ENCODE data around the gene SEMA6D.
A peak's percentile ranks its signal among the peaks of the same experiment; 100 is the strongest.
"Not testable (repeated sequence)": the region's sequence is repeated elsewhere in the genome, so short reads cannot be mapped to it uniquely, and the experiment has no call there.

Gene SEMA6D

DNA sequence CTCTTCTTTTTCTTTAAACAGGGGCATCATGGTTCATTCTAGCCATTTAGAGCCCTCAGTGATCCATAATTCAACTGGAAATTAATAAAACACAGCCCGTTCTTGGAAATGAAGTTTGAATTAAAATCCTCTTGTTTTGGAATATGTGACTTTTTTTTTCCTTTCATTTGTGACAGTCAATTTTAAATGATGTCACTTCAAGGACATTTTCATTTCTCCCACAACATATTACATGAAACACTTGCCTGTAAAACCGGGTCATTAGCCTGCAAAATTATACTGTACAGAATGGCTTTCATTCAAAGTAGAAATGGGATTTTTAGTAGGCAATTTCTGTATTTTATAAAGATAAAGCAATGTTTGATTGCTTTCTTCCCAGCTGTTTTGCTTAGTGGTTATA lies 789 bp upstream of the SEMA6D start:
- no peak for DNase-seq

DNA sequence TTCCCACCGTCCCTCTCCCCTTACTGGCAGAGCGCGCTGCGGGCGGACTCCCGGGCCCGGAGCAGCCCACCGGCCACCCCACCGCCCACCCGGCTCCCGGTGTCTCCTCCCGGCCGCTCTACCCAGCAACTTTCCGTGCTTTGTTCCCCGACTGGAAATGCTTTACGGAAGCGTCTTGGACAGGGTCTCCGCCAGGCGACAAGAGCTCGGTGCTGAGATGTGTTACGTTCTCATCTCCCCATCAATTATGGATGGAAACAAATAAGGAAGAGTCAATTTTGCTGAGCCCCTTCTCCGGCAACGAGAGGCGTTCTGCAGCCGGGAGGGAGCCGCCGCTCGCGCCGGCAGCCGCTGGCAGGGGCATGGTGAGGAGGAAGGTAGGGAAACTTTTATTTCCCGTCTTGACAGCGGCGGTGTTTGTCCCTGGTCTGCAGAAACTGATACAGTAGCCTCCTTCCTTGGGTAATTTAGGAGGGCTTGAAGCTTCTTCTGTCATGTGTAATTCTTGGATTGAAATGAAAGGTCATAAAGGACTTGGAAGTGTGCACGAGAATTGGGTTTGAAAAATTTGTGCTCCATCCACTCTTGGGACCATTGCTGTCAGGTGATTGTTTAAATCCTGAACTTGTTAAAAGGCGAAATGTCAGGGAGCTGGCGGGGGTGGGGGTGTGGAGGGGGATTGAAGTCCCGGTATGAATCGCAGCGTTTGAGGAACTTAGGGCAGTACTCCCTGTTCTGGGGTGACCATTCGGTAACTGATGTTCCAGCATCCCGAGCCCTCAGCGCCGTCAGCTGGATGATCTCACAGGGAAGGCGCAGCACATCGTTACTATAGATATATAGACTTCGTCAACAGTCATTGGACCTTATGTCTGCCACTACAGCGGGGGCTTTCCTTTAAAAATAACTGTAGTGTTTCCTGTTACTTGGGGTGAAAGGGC lies 1.5 kb downstream of the SEMA6D start:
- DNase-seq = peak in 2 of 3 experiments; percentile 50 to 66

DNA sequence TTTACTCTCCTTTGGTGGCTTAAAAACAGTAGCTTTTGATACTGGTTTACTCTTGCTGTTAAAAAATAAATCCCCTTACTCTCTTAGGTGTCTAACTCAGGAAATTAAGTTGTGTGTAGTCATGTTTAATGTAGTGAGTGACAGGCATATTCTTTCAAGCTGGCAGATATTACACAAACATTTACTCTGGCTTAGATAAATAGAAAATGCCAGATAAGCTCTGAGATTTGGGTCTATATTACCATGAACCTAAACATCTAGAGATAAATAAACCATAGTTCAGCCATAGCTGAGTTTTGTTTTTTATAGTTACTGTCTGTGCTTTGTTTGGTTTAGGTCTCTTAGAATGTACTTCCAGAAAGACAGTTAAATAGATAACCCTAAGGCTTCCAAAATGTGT lies 2.4 kb downstream of the SEMA6D start:
- no peak for DNase-seq

DNA sequence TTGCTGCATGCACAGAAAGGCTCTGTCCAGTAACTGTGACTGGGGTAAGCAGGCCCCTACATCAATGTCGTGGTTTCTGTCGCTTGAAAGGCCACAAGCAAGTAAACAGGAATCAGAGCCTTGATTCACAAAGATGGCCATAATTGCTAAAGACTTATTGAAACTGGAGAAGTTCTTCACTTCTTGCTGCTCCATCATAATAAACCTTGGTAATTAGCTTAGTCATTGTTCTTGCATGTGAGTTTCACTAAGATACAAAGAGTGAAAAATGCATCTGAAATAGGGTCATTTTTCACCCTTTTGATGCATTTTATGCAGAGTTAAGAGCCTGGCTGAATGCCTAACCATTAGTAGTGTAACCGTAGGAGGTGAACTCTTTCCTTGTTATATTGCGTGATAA lies 3.2 kb downstream of the SEMA6D start:
- no peak for DNase-seq

DNA sequence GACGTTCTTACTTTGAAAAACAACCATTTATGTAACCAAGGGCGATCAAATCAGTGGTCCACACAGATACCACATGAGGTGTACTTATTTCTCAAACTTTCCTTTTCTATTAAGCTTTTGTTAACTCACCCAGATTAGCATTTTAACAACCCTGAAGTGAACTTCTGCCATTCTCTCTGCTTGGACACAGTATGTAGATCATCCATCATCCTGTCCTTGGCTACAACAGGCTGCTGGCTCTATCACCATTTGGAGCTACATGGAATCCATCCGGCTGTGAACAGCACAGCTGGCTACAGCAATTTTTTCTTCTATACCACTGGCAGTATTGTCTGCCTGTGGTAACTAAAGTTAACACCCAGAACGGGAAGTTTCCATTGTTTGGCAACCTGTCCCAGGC lies 4.4 kb downstream of the SEMA6D start:
- DNase-seq = no peak

DNA sequence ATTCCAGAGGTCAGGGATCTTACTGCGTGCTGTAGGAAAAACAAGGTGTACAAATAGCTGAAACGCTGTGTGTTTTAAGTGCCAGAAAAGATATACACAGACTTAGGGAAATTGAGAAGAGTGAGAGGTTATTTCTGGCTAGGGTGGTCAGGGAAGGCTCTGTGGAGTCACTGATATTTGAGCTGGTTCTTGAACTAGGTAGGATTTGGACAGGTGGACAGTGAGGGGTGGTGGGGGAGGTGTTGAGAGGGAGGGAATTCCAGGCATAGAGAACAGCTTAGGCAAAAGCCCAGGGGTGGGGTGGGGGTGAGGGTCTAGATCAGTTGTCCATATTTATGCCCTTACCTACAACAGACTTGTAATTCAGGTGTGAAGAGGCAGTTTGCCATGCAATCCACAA lies 7.0 kb downstream of the SEMA6D start:
- DNase-seq = no peak

DNA sequence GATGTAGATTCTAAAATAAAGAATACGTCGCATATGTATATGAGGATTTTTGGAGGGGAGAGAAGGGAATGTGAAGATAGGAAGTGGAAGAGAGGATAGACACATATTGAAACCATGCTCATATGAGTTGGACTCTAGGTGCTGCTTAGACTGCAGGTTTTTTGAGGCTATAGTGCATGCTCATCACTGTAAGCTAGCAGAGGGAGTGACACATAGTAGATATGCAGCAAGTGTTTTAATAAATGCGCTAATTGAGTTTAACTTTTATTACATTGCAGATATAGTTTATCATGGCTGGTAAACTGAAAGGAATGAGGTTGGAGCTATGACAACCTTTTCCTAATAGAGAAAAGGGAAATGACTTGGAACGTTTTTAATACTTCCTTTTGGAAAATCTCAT lies 7.7 kb downstream of the SEMA6D start:
- DNase-seq = no peak

DNA sequence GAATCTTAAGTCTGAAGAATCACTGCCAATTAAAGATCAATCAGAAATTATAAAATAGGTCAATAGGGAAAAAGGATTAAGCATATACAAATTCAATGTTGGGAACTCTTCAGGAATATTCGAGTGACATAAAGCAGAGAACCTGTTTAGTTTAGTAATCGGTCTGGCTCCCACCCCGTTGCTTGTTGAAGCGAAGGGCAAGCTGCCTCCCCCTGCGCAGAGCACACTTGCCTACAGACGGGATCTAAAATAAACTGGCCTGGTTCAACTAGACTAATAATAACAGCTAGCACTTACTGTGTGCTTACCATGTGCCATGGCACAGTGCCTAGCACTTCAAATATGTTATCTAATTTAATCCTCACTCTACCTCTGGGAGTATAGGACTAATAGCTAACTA lies 8.6 kb downstream of the SEMA6D start:
- DNase-seq = no peak

DNA sequence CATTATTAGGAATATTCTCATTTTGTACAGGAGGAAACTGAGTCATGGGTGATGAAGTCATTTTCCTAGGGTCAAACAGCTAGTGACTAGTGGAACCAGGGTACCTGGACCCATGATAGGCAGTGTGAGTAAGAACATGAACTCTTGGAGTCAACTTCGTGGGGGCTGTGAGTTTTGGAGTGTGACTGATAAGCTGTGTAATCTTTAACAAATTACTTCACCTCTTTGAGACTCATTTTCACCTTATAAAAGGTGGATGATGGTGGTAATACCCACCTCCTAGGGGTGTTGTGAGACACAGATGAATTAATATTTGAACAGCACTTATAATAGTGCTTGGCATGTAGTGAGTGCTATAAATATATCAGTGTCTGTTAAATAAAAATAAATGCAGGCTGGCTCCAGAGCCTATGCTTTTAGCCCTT lies 9.1 kb downstream of the SEMA6D start:
- peak in 1 of 3 experiments; percentile 6 for DNase-seq

DNA sequence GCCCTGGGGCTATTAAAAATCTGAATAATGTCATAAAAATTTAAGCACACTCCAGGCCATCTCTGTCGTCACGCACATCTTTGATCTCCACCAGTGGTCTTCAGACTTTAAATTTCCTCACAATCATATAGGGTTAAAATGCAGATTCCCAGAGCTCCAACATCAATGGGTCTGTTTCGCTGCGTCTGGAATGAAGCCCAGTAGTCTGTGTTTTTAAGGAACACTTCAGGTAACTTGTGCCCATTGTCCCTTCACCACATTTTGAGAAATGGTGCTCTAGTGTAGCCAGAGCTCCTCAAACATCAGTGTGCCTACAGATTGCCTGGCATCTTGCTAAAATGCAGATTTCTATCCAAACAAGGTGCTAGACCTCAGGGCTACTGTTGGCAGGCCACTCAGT lies 9.8 kb downstream of the SEMA6D start:
- no peak for DNase-seq

DNA sequence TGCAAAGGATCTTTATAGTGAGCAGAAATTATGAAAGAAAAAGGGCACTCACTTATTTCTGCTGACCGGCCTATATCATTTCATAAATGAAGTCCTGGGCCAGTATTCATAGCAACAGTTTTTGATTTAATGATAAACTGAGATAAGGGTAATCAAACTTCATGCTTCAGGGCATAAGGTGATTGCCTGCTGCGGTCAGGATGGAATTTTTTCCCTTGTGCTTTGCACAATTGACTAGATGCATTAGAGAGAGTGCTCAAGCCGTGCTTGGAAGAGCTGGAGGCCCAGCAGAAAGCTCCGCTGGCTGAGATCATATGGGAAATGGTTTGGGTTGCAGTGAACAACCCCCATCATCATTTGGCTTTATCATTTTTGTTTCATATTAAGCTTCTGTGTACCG lies 10.4 kb downstream of the SEMA6D start:
- peak in 1 of 3 experiments; percentile 76 for DNase-seq

DNA sequence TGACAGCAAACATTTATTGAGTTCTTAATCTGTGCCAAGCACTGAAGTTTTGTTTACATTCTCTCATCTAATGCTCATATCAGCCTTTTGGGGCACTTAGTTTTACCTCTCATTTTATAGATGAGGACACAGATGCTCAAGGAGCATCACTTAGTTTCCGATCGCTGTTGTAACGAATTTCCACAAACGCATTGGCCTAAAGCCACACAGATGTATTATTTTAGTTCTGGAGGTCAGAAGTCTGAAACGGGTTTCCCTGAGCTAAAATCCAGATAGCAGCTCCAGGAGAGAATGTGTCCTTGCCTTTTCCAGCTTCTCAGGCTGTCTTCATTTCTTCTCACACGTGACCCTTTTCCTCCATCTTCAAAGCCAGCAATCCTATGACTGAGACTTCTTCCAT lies 11.1 kb downstream of the SEMA6D start:
- no peak for DNase-seq

DNA sequence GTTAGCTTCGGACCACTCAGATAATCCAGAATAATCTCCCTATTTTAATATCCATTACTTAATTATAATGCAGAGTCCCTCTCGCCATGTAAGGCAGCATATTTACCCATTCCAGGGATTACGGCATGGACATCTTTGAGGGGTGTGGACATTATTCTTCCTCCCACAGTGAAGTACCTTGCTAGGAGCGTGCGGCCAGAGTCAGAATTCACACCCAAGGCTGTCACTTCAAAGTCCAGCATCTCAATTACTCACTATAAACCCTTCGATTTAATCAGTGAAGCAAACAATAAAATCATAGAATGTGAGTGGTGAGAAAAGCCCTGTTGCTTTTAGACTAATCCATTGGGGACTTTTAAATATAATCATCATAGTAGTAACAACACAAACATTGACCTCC lies 11.6 kb downstream of the SEMA6D start:
- DNase-seq = no peak

DNA sequence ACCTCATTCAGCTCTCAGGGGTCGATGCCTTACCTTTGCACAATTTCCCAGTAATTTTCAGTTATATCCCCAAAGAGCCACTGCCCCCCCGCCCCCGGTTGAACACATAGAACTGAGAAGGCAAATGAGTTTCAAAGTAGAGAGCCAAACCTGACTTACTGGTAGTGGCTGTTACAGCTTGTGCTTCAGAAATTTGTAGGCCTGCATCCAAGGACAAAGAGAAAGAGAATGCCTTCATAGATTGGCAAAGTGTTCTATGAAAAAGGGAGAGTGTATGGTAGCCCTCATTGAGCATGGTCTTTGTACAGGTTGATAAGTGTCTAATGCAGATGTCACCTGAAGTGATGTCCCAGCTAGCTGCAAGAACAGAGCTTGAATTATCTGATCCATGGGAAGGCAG lies 13.9 kb downstream of the SEMA6D start:
- no peak for DNase-seq

DNA sequence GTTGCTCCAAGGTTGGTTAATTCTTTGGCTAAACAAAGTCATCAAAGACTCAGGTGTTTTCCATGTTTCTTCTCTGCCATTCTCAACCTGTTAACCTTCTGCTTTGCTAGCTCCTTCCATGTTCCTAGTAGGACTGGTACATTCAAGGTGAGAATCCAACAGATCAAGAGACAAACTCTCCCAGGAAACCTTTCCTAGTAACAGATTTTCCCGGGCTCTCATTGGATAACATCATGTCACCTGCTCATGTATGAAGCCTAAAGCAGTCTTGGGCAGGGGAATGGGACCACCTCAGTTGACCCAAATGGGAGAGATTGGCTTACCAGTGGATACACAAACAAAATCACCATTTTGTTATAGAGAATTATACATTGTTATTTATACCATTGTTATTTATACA lies 14.9 kb downstream of the SEMA6D start:
- DNase-seq = no peak

DNA sequence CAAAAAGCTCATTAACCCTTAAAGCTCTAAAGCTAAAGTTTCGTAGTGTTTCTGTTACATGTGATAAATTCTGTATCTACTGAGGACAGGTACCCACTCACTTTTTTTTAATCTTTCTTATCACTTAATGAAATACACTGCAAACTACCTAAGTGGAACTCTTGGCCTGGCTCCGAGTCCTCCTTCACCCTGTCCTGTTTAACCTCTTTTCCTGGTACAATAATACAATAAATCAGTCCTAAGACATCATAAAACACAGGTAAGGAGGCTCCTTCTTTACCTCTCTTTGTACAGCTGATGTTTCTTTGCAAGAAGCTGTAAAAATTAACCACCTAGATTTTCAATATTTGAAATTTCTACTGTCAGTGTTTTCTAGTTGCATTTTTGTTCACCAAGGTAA lies 15.8 kb downstream of the SEMA6D start:
- no peak for DNase-seq

DNA sequence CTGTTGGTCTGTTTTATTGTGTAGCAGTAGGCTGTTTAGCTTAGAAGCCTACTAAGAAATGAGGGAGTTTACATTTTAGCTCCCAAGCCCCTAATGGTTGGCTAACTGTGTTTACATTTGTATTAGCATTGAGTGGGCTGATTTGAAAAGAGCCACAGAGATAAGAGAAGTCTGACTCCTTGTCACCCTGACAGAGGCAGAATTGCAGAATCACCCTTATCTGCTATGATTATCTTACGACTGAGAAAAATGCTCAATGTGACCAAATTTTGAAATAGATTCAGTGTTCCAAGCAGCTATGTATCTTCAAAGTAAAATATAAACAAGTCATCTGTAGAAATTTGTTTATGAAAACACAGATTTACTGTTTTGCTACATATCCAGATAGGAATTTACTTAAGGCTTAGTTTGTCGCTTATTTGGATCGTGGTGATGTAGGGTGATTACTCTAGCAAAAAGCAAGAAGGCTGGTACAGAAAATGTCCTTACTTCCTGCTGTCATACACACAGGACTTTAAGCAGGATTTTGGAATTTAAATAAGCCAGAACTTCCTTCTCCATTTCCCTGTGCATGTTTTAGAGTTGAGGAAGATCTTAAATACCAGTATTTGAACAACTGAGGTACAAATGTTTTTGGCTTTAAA lies 19.0 kb downstream of the SEMA6D start:
- no peak for DNase-seq

DNA sequence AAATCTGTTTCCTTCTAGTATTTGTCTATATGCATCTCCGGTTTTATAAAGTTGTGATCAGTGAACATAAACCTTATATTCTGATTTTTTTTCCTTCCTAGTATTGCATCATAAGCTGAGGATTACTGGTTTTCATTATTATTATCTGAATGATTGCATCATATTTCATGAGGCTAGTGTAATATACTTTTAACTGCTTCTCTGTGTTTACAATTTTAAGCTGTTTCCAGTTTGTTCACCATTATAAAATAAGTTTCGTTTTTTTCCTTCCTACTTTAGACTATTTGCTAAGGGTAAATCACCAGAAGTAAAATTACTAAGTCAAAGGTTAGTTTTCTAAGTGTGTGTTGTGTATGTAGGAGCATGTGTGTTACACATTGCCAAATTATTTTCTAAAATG lies 20.2 kb downstream of the SEMA6D start:
- no peak for DNase-seq

DNA sequence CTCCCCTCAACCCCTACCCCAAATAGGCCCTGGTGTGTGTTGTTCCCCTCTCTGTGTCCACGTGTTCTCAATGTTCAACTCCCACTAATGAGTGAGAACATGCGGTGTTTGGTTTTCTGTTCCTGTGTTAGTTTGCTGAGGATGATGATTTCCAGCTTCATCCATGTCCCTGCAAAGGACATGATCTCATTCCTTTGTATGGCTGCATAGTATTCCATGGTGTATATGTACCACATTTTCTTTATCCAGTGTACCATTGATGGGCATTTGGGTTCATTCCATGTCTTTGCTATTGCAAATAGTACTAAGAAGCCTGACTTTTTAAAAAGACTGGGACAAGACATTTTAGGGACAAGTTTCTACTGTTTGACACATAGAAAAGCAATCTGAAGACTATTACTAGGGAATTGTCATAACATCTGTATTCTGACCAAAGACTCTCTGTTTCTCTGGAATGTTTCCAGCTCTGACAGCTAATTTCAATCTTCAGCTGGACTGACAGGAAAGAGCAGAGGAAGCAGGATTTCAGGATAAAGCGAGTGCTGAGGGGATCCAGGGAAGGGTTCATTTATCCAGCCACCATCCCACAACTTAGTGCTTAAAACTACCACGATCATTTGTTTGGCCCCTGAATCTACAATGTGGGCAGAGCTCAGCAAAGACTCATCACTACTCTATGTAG lies 21.0 kb downstream of the SEMA6D start:
- DNase-seq = not testable (repeated sequence)

DNA sequence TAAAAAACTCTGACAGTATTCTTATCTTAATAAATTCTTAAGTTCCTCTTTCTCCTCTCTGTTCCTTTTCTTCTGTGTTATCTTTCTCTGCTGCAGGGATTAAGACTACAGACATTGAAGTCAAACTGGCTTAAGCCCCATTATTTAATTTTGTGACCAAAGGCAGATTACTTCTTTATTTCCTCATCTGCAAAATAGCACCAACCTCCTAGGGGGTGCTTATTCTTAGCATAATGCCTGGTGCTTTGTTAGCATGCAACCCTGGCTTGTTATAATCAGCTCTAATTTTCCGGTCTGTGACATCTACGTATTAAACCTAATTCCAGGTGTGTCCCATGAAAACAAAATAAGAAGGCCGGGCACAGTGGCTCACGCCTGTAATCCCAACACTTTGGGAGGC lies 23.8 kb downstream of the SEMA6D start:
- DNase-seq = no peak

DNA sequence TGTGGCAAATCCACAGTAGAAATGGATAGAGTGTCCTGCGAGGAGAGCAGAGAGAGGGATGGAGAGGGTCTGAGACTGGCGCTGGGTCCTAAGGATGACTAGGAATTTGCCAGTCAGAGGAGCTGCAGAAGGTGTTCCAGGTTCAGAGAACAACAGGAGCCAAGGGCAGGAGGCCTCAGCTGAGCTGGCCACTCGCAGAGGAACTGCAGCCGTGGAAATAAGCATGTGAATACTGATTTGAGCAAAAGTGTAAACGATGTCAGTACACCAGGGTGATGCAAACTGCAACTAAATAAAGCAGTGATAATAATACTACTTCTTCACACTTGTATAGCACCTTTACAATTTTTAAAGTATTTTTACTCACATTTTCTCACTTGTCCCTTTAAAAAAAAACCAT lies 24.6 kb downstream of the SEMA6D start:
- no peak for DNase-seq

DNA sequence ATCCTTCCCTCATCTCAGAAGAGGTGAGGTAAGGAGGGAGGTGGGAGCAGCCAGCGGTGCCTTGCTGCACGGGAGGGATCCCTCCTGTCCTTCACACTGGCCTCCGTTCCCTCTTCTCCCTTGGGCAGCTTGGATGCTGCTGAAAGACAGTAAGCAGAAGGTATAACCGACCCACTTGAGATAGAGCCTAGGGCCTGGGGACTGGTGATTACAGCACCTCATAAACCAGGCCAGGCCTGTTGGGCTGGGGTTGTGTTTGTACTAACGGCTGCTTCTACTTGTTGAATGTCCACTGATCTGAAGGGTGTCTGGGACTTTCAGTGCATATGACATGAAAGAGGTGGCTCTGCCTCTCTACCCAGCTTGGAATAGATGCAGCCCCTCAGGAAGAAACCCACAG lies 25.0 kb downstream of the SEMA6D start:
- no peak for DNase-seq

DNA sequence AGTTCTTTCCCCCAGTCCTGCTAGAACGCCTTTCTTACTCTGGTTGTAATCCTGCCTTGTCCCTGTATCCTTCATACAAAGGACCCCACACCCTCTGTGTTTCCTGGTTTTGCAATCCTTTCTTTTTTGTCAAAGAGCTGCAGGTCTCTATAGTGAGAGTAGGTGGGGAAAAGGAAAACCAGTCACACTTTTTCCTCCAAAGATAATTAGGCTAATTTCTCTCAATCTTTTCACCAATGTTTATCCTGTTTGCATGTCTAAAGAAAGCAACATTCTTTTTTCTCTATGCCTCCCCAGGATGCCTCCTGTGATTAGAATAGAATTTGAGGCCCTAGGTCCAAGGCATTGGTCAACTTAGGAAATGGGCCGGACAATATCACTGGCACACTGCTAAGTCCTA lies 25.4 kb downstream of the SEMA6D start:
- DNase-seq = no peak

DNA sequence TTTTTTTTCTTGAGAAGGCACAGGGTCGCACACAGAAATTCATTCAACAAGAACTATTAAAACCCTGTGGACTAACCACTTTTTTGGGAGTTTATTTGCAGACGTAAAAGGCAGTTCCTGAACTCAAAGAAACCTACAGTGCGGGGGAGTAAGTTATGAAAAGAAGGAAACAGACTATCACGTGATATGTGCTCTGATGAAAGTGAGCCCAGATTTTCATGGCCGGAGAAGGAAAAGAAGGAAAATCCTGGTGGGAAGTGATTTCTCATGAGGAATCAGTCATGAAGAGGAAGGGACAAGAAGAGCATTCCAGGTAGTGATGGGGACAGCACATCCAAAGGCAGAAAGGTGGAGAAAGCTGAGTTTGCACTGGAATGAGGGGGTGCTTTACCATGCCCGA lies 26.1 kb downstream of the SEMA6D start:
- DNase-seq = no peak
